ENCODE data around the gene OXCT2. TPM values are rescaled to one million over a fixed set of nuclear protein-coding genes. Genes with fewer than 3 reads are reported as not detected.
"Not testable (repeated sequence)": the region's sequence is repeated elsewhere in the genome, so short reads cannot be mapped to it uniquely, and the experiment has no call there.

The OXCT2 gene
- total RNA-seq, 2 experiments from 2014 or later: not detected

DNA sequence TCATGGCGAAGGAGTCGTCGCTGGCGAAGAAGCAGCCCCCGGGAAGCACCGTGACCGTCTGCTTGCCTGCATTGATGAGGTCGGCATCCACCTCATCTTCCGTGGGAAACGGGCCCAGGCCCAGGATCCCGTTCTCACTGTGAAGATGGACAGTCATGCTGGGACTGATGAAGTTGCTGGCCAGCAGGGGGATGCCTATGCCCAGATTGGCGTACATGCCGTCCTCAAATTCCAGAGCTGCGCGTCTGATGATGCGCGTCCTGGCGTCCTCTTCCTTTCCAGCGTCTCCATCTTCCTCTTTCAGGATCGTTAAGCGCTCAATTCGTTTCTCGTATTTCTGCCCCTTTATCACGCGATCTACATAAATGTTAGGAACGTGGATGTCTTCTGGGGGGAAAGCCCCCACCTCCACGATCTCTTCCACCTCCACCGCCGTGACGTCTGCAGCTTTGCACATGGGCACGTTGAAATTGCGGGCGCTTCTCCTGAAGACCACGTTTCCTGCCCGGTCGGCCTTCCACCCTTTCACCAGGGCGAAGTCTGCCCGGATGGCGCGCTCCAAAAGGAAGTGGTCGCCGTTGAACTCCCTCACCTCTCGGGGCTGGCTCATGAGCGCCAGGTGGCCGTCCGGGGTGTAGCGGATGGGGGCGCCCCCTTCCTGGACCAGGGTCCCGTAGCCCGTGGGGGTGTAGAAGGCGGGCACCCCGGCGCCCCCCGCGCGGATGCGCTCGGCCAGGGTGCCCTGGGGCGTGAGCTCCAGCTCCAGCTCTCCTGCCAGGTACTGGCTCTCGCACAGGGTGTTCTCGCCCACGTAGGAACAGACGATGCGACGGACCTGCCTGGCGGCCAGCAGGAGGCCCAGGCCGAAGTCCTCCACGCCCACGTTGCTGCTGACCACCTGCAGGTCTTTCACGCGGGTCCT lies 787 bp downstream of the OXCT2 start:
- DNase-seq (peak in 3 of 14 experiments; percentile 7 to 59 (median 40)), ATAC-seq (ENCODE audit: poor library complexity) (peak; percentile 30)
- H3K27ac Mint-ChIP-seq; POLR2A ChIA-PET; H3K9me3 Mint-ChIP-seq; H3K4me3 ChIP-seq (ENCODE audit: low read length); H3K36me3 ChIP-seq (ENCODE audit: insufficient read depth, low read length); H3K27ac ChIP-seq (ENCODE audit: low read depth in 1 of 2, low read length in 2 of 2); H3K9me3 ChIP-seq (ENCODE audit: control insufficient read depth in 1 of 2, insufficient read depth in 1 of 2, low read length in 2 of 2); H3K36me3 Mint-ChIP-seq (ENCODE audit: low read depth); H3K27me3 Mint-ChIP-seq; H3K27me3 ChIP-seq (ENCODE audit: control insufficient read depth in 1 of 2, insufficient read depth in 2 of 2, low read length in 2 of 2); H3K4me1 ChIP-seq (ENCODE audit: insufficient read depth, low read length); intact Hi-C loops (cut with DNase I, micrococcal nuclease); H3K4me1 Mint-ChIP-seq (ENCODE audit: low read depth); CTCF ChIA-PET: not testable (repeated sequence)
- H3K4me3 Mint-ChIP-seq: peak overlapping the region; percentile 30

DNA sequence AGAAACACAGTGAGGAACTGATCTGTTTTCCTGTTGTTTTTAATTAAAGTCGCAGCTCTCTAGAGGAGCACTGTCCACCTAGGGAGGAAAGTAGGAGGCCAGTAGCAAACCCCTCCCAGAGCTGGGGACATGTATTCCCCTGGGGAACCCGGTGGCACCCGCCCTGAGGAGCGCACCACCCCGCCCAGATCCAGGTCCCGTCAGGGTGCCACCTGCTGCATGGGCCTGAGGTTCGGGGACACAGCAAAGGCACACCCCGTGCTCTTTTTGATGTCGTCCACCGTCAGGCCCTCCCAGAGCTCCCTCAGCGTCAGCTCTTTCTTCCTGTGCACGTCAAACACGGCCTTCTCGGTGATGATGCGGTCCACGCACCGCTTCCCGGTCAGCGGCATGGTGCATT lies 1.6 kb downstream of the OXCT2 start:
- H3K4me3 ChIP-seq (ENCODE audit: low read length); ATAC-seq (ENCODE audit: poor library complexity); CTCF ChIA-PET; H3K27me3 ChIP-seq (ENCODE audit: control insufficient read depth in 1 of 2, insufficient read depth in 2 of 2, low read length in 2 of 2); H3K27me3 Mint-ChIP-seq; H3K9me3 Mint-ChIP-seq; H3K9me3 ChIP-seq (ENCODE audit: control insufficient read depth in 1 of 2, insufficient read depth in 1 of 2, low read length in 2 of 2); H3K27ac Mint-ChIP-seq; POLR2A ChIA-PET; H3K4me1 Mint-ChIP-seq (ENCODE audit: low read depth); H3K4me1 ChIP-seq (ENCODE audit: insufficient read depth, low read length); H3K36me3 ChIP-seq (ENCODE audit: insufficient read depth, low read length); H3K27ac ChIP-seq (ENCODE audit: low read depth in 1 of 2, low read length in 2 of 2); H3K4me3 Mint-ChIP-seq; intact Hi-C loops (cut with DNase I, micrococcal nuclease); H3K36me3 Mint-ChIP-seq (ENCODE audit: low read depth); DNase-seq: not testable (repeated sequence)

- H3K27me3 Mint-ChIP-seq; H3K27me3 ChIP-seq (ENCODE audit: control insufficient read depth in 1 of 2, insufficient read depth in 2 of 2, low read length in 2 of 2); H3K9me3 ChIP-seq (ENCODE audit: control insufficient read depth in 1 of 2, insufficient read depth in 1 of 2, low read length in 2 of 2); H3K4me1 Mint-ChIP-seq (ENCODE audit: low read depth); POLR2A ChIA-PET; H3K36me3 Mint-ChIP-seq (ENCODE audit: low read depth); H3K9me3 Mint-ChIP-seq; H3K27ac ChIP-seq (ENCODE audit: low read depth in 1 of 2, low read length in 2 of 2); H3K4me3 Mint-ChIP-seq; H3K4me1 ChIP-seq (ENCODE audit: insufficient read depth, low read length); DNase-seq; H3K27ac Mint-ChIP-seq; ATAC-seq (ENCODE audit: poor library complexity); H3K36me3 ChIP-seq (ENCODE audit: insufficient read depth, low read length); H3K4me3 ChIP-seq (ENCODE audit: low read length); CTCF ChIA-PET; intact Hi-C loops (cut with DNase I, micrococcal nuclease): not testable (repeated sequence)
These were observed 4.7 kb downstream of the OXCT2 start for GRCh38 chr1:39766466-39766865.

- DNase-seq; H3K9me3 Mint-ChIP-seq; H3K27me3 ChIP-seq (ENCODE audit: control insufficient read depth in 1 of 2, insufficient read depth in 2 of 2, low read length in 2 of 2); POLR2A ChIA-PET; H3K4me3 Mint-ChIP-seq; H3K4me1 Mint-ChIP-seq (ENCODE audit: low read depth); H3K27me3 Mint-ChIP-seq; CTCF ChIA-PET; intact Hi-C loops (cut with DNase I, micrococcal nuclease); H3K27ac Mint-ChIP-seq; ATAC-seq (ENCODE audit: poor library complexity); H3K36me3 ChIP-seq (ENCODE audit: insufficient read depth, low read length); H3K4me1 ChIP-seq (ENCODE audit: insufficient read depth, low read length); H3K27ac ChIP-seq (ENCODE audit: low read depth in 1 of 2, low read length in 2 of 2); H3K4me3 ChIP-seq (ENCODE audit: low read length); H3K9me3 ChIP-seq (ENCODE audit: control insufficient read depth in 1 of 2, insufficient read depth in 1 of 2, low read length in 2 of 2): not testable (repeated sequence)
- peaks cover 13% of the 10 kb centered on the region for H3K36me3 Mint-ChIP-seq (ENCODE audit: low read depth)
These were observed 6.6 kb downstream of the OXCT2 start for GRCh38 chr1:39764512-39764911.

- H3K27me3 ChIP-seq (ENCODE audit: control insufficient read depth in 1 of 2, insufficient read depth in 2 of 2, low read length in 2 of 2); H3K9me3 Mint-ChIP-seq; H3K27me3 Mint-ChIP-seq; POLR2A ChIA-PET; H3K4me3 ChIP-seq (ENCODE audit: low read length); CTCF ChIA-PET; H3K36me3 ChIP-seq (ENCODE audit: insufficient read depth, low read length); H3K27ac Mint-ChIP-seq; H3K9me3 ChIP-seq (ENCODE audit: control insufficient read depth in 1 of 2, insufficient read depth in 1 of 2, low read length in 2 of 2); intact Hi-C loops (cut with DNase I, micrococcal nuclease); H3K4me1 Mint-ChIP-seq (ENCODE audit: low read depth); H3K4me1 ChIP-seq (ENCODE audit: insufficient read depth, low read length); ATAC-seq (ENCODE audit: poor library complexity); DNase-seq; H3K27ac ChIP-seq (ENCODE audit: low read depth in 1 of 2, low read length in 2 of 2); H3K4me3 Mint-ChIP-seq: not testable (repeated sequence)
- H3K36me3 Mint-ChIP-seq (ENCODE audit: low read depth): peaks cover 20% of the 10 kb centered on the region
These were observed 7.4 kb downstream of the OXCT2 start for GRCh38 chr1:39763619-39764374.

All from CD4-positive, alpha-beta T cell (primary cell).